Fibroblast of mammary gland (primary cell): ENCODE data around the gene C20orf204.
"Not testable (repeated sequence)": the region's sequence is repeated elsewhere in the genome, so short reads cannot be mapped to it uniquely, and the experiment has no call there.

Experiments
- DNase-seq: peaks from one replicate; pipeline ENCODE4 v3.0.0-alpha.2; 2010; ENCODE audit warnings: low read depth
- H3K4me3 ChIP-seq: 2 replicates; pipeline ENCODE4 v1.5.1; 2011; ENCODE audit warnings: low read depth, mild to moderate bottlenecking, low read length, moderate library complexity; ENCODE audit not compliant: control insufficient read depth
- TF ChIP-seq, protein P1 (sequence below): conservative IDR thresholded peaks from 2 replicates; pipeline ENCODE4 v1.5.1; 2011; ENCODE audit warnings: low read depth, low read length, inconsistent platforms; ENCODE audit not compliant: control insufficient read depth, insufficient read depth

The C20orf204 gene

DNA sequence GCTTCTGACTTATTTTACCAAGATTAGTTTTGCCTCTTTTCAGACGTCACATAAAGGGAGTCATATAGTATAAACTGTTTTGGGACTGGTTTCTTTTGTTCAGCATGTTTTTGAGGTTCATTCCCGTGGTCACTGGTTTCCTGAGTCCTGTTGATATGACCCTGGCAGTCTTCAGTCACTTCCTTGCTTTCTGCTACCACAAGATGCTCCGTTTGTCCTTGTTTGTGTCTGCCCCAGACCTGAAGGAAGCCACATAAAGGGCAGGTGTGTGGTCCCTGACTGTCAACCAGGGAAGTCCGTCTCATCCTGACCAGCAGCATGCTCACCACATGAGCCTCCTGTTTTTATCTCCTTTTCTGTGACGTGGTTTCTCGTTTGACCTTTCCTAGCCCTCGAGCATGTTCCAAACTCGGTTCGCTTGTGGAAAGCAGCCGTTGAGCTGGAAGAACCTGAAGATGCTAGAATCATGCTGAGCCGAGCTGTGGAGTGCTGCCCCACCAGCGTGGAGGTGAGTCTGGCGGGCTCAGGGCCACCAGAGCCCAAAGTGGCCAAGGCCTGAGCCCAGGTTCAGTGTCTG is 26.1 kb upstream of the C20orf204 start:
- no peak for DNase-seq

DNA sequence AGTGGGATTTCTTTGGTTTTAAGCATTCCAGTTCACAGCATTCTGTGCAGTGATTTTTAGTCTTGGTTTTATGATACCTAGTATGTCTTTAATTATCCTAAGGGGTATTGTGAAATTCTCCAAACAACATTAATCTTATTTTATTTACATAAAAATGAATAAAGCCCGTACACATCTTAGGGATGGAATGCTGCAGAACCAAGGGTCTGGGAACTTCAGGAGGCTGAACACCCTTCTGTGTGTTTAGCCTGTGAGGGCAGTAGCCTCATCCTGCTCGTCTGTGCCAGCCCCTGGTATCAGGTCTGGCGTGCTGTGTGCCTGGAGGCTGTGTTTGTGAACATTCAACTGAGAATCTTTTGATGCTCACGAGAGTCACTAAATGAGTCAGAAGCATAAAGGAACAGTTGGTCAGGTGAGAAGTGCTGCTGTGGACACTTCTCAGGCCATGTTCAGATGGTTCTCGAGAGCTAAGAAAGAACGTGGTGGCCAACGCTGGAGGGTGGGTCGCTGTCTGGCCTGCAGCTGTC is 25.2 kb upstream of the C20orf204 start:
- TF ChIP-seq, protein P1, sequence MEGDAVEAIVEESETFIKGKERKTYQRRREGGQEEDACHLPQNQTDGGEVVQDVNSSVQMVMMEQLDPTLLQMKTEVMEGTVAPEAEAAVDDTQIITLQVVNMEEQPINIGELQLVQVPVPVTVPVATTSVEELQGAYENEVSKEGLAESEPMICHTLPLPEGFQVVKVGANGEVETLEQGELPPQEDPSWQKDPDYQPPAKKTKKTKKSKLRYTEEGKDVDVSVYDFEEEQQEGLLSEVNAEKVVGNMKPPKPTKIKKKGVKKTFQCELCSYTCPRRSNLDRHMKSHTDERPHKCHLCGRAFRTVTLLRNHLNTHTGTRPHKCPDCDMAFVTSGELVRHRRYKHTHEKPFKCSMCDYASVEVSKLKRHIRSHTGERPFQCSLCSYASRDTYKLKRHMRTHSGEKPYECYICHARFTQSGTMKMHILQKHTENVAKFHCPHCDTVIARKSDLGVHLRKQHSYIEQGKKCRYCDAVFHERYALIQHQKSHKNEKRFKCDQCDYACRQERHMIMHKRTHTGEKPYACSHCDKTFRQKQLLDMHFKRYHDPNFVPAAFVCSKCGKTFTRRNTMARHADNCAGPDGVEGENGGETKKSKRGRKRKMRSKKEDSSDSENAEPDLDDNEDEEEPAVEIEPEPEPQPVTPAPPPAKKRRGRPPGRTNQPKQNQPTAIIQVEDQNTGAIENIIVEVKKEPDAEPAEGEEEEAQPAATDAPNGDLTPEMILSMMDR, result no peak
- DNase-seq, result peak; percentile 73
- H3K4me3 ChIP-seq, result no peak overlapping the region

More for the DNA sequence above, 26.1 kb upstream of the C20orf204 start:
- H3K4me3 ChIP-seq, result no peak overlapping the region
- TF ChIP-seq, protein P1, result no peak

DNA sequence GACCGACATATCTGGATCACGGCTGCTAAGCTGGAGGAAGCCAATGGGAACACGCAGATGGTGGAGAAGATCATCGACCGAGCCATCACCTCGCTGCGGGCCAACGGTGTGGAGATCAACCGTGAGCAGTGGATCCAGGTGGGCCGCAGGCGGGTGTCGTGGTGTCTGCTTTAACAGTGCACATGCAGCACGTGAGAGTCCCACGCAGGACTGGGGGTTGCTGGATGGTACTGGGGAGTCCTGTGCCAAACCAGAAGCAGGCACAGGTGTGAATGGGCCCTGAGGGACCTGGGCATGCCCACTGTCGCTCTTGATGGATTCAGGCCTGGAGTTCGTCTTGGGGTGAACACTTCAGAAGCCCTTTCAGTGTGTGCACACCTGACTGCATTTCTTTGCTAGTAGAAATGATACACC is 24.6 kb upstream of the C20orf204 start:
- TF ChIP-seq, protein P1, result no peak
- DNase-seq, result no peak
- no peak overlapping the region for H3K4me3 ChIP-seq

DNA sequence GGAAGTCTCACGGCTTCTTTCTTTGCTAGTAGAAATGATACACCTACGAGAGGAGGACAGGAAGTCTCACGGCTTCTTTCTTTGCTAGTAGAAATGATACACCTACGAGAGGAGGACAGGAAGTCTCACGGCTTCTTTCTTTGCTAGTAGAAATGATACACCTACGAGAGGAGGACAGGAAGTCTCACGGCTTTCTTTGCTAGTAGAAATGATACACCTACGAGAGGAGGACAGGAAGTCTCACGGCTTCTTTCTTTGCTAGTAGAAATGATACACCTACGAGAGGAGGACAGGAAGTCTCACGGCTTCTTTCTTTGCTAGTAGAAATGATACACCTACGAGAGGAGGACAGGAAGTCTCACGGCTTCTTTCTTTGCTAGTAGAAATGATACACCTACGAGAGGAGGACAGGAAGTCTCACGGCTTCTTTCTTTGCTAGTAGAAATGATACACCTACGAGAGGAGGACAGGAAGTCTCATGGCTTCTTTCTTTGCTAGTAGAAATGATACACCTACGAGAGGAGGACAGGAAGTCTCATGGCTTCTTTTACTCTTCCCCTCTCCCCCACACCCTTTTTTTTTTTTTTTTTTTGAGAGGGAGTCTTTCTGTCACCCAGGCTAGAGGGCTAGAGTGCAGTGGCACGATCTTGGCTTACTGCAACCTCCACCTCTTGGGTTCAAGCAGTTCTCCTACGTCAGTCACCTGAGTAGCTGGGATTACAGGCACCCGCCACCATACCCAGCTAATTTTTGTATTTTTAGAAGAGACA is 23.4 kb upstream of the C20orf204 start:
- not testable (repeated sequence) for DNase-seq, H3K4me3 ChIP-seq

DNA sequence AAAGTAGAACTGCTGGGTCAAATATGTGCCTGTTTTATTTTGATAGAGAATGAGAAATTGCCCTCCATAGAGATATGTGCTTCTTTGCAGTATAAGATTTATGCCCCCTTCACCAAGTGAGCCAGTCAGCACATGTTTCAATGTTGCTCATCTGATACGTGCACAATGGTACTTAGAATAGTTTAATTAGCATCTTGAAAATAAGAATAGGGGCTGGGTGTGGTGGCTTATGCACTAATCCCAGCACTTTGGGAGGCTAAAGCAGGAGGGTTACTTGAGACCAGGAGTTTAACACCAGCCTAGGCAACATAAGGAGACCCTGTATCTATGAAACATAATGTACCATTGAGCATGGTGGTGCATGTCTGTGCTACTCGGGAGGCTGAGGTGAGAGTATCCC is 20.3 kb upstream of the C20orf204 start:
- TF ChIP-seq, protein P1, result no peak
- H3K4me3 ChIP-seq, result no peak overlapping the region
- DNase-seq, result no peak

DNA sequence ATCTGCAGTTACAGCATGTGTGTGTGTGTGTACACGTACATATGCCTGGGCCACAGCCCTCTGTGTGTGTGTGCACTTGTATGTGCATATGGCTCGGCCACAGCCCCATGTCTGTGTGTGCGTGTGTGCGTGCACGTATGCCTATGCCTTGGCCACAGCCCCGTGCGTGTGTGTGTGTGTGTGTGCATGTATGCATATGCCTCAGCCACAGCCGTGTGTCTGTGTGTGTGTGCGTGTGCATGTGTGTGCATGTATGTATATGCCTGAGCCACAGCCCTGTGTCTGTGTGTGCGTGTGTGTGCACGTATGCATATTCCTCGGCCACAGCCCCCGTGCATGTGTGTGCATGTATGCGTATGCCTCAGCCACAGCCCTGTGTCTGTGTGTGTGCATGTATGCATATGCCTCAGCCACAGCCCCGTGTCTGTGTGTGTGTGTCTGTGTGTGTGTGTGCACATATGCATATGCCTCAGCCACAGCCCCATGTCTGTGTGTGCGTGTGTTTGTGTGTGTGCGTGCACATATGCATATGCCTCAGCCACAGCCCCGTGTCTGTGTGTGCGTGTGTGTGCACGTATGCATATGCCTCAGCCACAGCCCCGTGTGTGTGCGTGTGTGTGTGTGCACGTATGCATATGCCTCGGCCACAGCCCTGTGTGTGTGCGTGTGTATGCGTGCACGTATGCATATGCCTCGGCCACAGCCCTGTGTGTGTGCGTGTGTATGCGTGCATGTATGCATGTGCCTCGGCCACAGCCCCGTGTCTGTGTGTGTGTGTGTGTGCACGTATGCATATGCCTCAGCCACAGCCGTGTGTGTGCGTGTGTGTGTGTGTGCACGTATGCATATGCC is 14.6 kb upstream of the C20orf204 start:
- TF ChIP-seq, protein P1, result no peak
- H3K4me3 ChIP-seq, result no peak overlapping the region
- DNase-seq, result no peak

DNA sequence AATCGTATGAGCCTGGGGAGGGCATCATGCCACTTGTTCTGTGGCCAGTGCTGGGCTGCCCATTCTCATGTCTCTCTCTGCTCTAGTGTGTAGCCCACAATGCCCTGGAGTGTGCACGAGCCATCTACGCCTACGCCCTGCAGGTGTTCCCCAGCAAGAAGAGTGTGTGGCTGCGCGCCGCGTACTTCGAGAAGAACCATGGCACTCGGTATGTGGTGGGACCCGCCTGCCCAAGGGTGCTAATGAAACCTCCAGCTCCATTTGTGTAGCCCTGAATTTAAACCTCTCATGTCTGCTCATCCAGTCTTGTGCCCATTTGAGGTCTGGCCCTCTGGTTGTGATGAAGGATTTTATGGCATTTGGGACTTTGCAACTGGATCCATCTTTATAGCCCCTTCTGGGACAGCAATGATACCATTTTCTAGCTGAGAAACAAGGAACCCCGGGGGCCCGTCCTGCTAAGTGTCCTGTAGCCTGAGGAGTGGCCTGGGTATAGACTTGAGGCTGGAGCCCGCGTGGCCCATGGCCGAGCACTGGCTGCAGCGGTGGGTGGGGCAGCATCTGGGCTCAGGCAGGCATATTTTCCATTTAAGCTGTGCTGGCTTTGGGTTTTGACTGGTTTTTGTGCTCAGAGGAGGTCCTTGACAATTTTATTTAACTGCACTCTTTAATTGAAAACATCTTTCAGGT is 13.2 kb upstream of the C20orf204 start:
- no peak overlapping the region for H3K4me3 ChIP-seq
- DNase-seq, result no peak
- TF ChIP-seq, protein P1, result no peak
